ENCODE results near the gene KCNC3. TPM values are rescaled to one million over a fixed set of nuclear protein-coding genes. Genes with fewer than 3 reads are reported as not detected.

Gene KCNC3
- total and polyA plus RNA-seq, 2 of the 13 experiments (the other 11 are each of a cell fraction or from before 2014, with no cell fraction given), result 0.29 to 1.7 TPM

DNA sequence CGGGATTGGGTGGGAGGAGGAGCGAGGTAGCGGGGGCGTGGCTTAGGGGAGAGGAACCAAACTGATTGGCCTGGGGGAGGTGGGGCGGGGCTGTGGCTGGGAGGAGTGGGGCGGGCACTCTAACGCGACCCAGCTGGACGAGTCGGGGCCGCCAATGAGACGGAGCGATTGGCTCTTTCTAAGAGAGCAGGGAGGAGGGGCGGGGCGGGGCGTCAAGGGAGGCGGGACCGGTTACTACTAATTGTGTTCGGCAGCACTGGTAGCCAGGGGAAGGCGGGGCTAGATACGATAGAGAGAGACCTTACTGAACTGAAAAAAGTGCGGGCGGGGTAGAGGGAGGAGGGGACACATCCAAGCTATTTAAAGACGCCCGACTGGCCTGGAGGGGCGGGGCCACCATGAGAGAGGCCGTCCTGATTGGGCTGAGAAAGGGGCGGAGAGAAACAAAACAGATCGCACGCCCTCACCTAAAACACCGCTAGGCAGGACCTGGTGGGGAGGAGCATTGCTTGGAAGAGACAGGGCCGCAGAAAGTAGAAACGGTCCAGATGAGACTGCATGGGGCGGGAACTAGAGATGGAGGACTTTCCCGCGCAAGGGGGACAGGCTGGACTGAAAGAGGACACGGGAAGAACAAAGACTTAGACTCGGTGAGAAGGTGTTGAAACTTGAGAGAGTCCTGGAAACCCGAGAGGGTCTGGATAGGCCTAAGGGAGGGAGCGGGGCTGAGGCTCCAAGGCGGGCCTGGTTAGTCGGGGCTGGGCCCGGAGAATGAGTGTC lies at the start of gene KCNC3 (continued):
- TF ChIP-seq PPARG (CRISPR knock-in tag; conservative IDR thresholded peaks at IDR 0.05) (no peak), ASH2L (IDR thresholded peaks at IDR 0.05; ENCODE audit: insufficient read length, low read depth, low read length) (no peak), ZBTB38 (CRISPR knock-in tag; IDR thresholded peaks at IDR 0.05) (peak; percentile 66), ZNF329 (CRISPR knock-in tag; IDR thresholded peaks at IDR 0.05; ENCODE audit: low read depth) (no peak), MYNN (CRISPR knock-in tag; IDR thresholded peaks at IDR 0.05; ENCODE audit: low read depth) (no peak), NONO (IDR thresholded peaks at IDR 0.05) (no peak), NONO (CRISPR knock-in tag; conservative IDR thresholded peaks at IDR 0.05) (no peak), TEAD3 (CRISPR knock-in tag; optimal IDR thresholded peaks at IDR 0.05; ENCODE audit: borderline replicate concordance) (peak; percentile 9), SRSF4 (IDR thresholded peaks at IDR 0.05; ENCODE audit: low read depth, low read length, poor library complexity, severe bottlenecking) (no peak), ZNF138 (CRISPR knock-in tag; IDR thresholded peaks at IDR 0.05; ENCODE audit: low read depth) (no peak), ZNF781 (CRISPR knock-in tag; IDR thresholded peaks at IDR 0.05; ENCODE audit: borderline replicate concordance, not compliant biosample characterization) (no peak), STAG1 (CRISPR knock-in tag; IDR thresholded peaks at IDR 0.05) (no peak), KDM3A (CRISPR knock-in tag; IDR thresholded peaks at IDR 0.05; ENCODE audit: low read depth) (no peak), THYN1 (CRISPR knock-in tag; IDR thresholded peaks at IDR 0.05; ENCODE audit: borderline replicate concordance, low read depth) (no peak), RNF2 (conservative IDR thresholded peaks at IDR 0.05; ENCODE audit: low read depth) (no peak), ZNF598 (CRISPR knock-in tag; IDR thresholded peaks at IDR 0.05; ENCODE audit: borderline replicate concordance) (0 out of 2 replicates have a peak, but pooled peaks have one; percentile 24), KDM5A (IDR thresholded peaks at IDR 0.05; ENCODE audit: borderline replicate concordance, low read length) (no peak), NFYC (CRISPR knock-in tag; IDR thresholded peaks at IDR 0.05) (peak; percentile 59), ARNTL (CRISPR knock-in tag; IDR thresholded peaks at IDR 0.05) (no peak)
- TF ChIP-seq, protein P1, sequence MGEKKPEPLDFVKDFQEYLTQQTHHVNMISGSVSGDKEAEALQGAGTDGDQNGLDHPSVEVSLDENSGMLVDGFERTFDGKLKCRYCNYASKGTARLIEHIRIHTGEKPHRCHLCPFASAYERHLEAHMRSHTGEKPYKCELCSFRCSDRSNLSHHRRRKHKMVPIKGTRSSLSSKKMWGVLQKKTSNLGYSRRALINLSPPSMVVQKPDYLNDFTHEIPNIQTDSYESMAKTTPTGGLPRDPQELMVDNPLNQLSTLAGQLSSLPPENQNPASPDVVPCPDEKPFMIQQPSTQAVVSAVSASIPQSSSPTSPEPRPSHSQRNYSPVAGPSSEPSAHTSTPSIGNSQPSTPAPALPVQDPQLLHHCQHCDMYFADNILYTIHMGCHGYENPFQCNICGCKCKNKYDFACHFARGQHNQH (CRISPR knock-in tag; IDR thresholded peaks at IDR 0.05), result 0 out of 2 replicates have a peak, but pooled peaks have one; percentile 20
- TF ChIP-seq, protein P2, sequence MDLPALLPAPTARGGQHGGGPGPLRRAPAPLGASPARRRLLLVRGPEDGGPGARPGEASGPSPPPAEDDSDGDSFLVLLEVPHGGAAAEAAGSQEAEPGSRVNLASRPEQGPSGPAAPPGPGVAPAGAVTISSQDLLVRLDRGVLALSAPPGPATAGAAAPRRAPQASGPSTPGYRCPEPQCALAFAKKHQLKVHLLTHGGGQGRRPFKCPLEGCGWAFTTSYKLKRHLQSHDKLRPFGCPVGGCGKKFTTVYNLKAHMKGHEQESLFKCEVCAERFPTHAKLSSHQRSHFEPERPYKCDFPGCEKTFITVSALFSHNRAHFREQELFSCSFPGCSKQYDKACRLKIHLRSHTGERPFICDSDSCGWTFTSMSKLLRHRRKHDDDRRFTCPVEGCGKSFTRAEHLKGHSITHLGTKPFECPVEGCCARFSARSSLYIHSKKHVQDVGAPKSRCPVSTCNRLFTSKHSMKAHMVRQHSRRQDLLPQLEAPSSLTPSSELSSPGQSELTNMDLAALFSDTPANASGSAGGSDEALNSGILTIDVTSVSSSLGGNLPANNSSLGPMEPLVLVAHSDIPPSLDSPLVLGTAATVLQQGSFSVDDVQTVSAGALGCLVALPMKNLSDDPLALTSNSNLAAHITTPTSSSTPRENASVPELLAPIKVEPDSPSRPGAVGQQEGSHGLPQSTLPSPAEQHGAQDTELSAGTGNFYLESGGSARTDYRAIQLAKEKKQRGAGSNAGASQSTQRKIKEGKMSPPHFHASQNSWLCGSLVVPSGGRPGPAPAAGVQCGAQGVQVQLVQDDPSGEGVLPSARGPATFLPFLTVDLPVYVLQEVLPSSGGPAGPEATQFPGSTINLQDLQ (CRISPR knock-in tag; IDR thresholded peaks at IDR 0.05), result no peak
- TF ChIP-seq, protein P3, sequence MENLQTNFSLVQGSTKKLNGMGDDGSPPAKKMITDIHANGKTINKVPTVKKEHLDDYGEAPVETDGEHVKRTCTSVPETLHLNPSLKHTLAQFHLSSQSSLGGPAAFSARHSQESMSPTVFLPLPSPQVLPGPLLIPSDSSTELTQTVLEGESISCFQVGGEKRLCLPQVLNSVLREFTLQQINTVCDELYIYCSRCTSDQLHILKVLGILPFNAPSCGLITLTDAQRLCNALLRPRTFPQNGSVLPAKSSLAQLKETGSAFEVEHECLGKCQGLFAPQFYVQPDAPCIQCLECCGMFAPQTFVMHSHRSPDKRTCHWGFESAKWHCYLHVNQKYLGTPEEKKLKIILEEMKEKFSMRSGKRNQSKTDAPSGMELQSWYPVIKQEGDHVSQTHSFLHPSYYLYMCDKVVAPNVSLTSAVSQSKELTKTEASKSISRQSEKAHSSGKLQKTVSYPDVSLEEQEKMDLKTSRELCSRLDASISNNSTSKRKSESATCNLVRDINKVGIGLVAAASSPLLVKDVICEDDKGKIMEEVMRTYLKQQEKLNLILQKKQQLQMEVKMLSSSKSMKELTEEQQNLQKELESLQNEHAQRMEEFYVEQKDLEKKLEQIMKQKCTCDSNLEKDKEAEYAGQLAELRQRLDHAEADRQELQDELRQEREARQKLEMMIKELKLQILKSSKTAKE (CRISPR knock-in tag; IDR thresholded peaks at IDR 0.05; ENCODE audit: borderline replicate concordance), result no peak
- TF ChIP-seq, protein P4, sequence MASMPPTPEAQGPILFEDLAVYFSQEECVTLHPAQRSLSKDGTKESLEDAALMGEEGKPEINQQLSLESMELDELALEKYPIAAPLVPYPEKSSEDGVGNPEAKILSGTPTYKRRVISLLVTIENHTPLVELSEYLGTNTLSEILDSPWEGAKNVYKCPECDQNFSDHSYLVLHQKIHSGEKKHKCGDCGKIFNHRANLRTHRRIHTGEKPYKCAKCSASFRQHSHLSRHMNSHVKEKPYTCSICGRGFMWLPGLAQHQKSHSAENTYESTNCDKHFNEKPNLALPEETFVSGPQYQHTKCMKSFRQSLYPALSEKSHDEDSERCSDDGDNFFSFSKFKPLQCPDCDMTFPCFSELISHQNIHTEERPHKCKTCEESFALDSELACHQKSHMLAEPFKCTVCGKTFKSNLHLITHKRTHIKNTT (CRISPR knock-in tag; IDR thresholded peaks at IDR 0.05), result no peak

Measured in HepG2 (cell line).